HG03097 (cell line): Measurements from ENCODE around the gene C1QTNF2.
"Not testable (repeated sequence)": the region's sequence is repeated elsewhere in the genome, so short reads cannot be mapped to it uniquely, and the experiment has no call there.

Experiments used
- ATAC-seq: cut with Tn5 transposase; IDR thresholded peaks from one replicate; pipeline ENCODE4 v1.9.1; 2021; ENCODE audit not compliant: unreplicated experiment, low FRiP score

The C1QTNF2 gene

DNA sequence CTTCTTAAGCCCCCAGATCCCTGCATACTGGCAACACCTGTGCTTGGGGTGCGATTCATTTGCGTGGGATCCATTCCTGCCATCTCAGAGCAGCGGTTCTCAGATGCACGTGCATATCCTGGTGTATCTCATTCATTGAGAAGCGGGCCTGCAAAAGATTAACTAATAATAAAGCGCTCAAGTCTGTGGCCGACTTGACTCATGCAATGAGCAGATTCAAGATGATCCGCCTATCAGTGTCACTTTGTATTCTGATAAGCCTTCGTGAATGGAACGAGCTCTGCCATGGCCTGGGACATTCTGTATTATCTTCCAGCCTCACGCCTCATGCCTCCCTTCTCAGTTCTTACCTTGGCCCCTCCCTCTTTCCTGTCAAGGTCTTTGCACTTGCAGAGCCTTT lies 22.3 kb downstream of the C1QTNF2 start:
- no peak for ATAC-seq

DNA sequence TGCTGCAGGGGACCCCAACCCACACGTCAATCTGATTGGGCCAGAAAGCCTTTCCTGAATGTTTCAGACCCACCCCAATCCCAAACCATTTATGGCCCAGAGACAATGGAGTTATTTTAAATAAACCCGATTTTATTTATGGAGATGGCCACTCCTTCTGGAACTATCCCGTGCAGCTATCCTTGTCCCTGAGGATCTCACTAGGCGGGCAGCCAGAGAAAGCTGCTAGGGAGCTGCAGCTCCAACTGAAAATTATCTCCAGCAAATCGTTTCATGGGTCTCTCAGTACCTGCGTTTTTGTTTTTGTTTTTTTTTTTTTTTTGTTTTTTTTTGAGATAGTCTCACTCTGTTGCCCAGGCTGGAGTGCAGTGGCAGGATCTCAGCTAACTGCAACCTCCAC lies 23.0 kb downstream of the C1QTNF2 start:
- no peak for ATAC-seq

DNA sequence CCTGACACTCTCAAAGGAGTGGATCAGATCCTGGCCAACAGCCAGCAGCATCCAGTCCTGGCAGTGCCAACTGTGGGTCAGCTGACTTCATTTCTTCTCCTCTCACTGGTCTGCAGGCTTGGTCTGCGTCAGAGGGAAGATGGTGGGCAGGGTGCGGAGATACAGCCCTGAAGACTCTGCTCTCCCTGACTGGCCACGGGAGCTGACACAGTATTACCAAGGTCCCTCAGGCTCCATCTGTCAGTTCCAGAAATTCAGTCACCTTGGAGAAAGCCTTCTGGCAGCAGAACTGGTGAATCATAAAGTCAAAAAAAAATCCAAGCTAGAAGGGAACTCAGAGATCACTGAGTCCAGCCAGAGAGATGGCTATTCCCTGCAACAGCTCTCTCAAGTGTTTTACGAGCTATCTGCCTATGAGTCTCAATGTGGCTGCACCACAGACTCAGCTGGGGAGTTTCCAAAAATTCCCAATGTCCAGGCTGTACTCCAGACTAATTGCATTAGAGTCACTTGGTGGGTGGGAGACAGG lies 27.9 kb downstream of the C1QTNF2 start:
- ATAC-seq = no peak

DNA sequence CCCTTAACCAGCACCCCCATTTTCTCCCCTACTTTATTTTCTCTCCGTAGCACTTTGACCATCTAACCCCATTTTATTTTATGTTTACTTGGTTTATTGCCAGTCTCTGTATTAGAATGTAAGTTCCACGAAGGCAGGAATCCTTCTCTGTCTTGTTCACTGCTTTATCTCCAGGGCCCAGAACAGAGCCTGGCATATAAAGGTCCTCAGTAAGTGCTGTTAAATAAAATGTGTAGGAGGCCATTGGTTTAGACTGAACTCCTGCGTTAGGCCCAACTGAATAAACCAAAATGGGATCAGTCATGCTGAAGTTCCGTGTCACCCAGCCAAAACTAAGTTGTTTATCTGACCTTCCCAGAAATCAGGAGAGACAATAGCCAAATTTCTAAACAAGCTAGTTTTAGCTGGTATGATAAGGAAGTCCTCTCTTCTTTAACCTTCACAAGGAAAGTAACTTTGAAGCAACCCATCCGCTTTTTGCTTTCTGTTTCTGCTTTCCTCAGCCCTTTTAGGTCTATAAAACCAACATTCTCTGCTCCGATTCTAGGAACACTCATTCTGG lies 29.0 kb downstream of the C1QTNF2 start:
- ATAC-seq = no peak

DNA sequence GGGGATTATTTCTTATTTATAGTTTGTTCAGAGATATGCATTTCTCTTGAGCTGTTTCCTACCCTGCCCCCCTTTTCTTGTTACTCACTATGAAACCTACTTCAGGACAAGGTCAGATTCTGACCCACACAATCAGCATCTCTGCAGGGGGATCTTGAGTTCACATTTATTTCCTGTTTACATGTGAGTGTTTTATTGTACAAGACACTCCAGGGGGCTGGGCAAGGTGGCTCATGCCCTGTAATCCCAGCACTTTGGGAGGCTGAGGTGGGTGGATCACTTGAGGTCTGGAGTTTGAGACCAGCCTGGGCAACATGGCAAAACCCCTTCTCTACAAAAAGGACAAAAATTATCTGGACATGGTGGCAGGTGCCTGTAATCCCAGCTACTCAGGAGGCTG lies 29.9 kb downstream of the C1QTNF2 start:
- not testable (repeated sequence) for ATAC-seq

DNA sequence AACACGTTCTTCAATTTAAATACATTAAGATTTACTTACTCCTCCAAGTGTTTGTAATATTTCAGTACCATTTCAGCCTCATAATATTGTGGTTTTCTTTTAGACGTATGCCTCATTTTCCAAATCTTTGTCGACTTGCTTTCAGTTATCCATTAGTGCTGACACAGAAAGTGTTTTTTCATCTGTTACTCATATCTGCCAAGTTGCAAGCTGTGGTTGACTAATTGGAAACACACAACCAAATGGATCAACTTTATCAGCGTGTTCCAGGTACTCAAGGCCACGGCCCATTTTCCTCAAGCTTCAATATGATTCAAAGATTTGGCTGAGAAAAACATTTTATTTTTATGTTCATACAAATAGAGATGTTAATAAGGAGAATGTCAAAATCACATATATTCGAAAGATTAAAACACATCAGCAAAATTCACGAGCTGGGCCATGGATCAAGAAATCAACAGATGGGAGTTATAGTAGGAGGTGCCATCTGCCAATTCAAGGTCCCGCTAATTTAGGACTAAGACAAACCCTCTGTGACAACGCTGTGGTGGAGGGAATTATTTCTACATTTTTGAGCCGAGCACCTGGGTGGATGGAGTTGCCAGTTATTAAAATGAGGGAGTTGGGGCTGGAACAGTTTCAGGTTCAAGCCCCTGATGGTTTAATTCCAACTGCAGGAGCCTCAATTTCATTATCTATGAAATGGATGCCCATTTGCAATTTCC lies 30.9 kb downstream of the C1QTNF2 start:
- no peak for ATAC-seq

DNA sequence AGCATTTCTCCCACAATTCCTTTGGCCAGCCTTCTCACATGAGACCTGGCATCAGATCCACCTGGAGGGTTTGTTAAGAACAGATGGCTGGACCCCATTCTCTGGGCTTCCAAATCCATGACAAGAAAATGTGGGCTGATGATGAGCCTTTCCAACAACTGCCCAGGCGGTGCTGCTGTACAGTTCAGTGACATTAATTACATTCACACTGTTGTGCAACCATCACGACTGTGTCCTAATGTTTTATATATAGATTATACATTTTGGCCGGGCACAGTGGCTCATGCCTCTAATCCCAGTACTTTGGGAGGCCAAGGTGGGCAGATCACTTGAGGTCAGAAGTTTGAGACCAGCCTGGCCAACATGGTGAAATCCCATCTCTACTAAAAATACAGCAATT lies 35.7 kb downstream of the C1QTNF2 start:
- not testable (repeated sequence) for ATAC-seq

DNA sequence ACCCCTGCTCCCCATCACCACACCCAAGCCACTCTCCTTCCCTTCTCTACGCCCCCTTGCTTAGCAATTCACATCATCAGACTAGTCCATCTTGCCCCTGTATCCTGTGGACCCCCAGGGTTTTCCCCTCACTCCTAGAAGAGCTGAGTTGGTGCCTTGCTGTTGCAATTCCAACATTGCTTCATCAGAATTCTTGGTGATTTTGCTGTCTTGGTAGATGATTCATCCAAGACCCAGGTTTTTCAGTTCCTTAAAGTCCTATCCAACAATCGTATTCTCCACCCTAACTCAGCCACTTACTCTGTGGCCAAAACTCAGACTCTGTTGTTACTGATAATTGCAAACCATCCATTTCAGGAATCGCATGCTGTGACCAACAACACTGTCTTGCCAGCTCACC lies 36.7 kb downstream of the C1QTNF2 start:
- ATAC-seq = no peak

DNA sequence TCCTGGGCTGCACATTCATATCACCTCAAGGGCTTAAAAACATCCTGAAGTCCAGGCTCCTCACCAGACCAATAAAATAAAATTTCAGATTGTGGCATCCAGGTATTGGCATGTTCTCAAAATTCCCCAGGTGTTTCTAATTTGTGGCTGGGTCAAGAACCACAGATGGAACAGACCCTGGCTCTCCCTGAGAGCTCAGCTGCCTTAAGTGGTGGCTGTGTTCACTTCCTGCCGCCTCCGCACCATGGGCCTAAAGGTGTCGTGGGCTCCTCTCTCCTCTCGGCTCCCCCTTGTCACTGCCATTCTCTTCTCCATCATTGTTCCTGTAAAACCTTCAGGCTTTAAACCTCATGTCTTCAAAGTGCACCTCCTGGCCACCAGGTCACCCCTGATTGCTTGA lies 40.2 kb downstream of the C1QTNF2 start:
- no peak for ATAC-seq

DNA sequence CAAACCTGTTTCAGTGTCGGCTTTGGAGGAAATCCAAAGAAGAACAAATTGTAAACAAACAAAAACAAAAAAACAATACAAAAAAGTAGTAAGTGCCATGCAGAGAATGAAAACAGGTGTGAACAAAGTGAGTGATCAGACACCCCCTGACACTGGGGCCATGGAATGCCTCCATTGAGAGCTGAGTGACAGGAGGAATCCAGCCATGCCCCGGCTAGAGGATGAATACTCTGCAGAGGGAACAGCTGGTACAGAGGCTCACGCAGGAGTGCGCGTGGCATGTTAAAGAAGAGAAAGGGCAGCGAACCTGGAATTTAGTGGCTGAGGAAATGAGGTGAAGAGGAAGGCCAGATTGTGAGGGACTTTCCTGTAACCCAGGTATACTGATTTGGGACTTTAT lies 42.6 kb downstream of the C1QTNF2 start:
- no peak for ATAC-seq

DNA sequence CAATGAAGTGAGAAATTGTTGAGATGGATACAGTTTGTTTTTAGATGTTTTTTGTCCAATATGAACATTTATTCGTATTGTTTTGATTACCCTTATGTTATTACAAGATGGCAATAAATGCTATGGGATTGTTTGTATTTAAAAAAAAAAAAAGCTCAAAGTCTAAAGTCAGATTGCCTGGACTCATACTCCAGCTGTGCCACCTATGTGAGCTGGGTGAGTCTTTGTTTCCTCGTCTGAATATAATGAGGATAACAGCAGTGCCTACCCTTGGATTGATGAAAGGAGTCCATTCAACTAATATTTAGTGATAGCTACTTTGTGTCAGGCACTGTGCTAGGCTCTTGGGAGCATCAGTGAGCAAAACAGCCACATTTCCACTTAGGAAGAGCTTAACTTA lies 43.4 kb downstream of the C1QTNF2 start:
- no peak for ATAC-seq

DNA sequence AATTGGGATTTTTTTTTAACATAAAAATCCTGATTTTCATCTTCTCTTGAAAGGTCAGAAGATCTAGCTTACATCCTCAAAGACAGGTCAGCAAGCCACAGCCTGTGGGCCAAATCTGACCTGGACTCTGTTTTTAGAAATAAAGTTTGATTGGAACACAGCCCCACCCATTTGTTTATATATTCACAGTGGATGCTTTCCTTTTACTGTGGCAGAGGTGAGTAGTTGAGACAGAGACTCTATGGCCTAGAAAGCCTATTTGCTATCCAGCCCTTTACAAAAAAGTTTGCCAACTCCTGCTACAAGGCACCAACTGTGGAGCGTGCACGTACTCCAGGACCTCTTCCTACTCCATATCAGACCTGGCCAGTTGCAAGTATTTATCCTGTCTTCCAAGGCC lies 44.7 kb downstream of the C1QTNF2 start:
- ATAC-seq = no peak

DNA sequence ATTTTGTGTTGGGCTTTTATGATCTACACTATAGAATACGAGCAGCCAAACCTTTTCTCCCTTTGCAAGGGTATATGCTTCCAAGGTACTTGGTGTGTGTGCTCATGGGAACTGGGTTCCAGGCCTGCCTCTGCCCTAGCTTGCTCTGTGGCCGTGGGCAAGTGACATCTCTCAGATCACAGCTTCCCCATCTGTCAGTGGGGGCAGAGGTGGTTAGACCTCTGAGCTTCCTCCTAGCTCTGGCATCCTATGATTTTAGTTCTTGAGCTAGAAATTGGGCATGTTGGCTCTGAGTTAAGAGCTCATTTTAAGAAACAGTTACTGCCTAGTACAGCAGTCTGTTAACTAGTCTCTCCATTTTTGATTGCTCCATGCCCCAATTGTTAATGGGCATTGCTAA lies 45.5 kb downstream of the C1QTNF2 start:
- ATAC-seq = no peak

DNA sequence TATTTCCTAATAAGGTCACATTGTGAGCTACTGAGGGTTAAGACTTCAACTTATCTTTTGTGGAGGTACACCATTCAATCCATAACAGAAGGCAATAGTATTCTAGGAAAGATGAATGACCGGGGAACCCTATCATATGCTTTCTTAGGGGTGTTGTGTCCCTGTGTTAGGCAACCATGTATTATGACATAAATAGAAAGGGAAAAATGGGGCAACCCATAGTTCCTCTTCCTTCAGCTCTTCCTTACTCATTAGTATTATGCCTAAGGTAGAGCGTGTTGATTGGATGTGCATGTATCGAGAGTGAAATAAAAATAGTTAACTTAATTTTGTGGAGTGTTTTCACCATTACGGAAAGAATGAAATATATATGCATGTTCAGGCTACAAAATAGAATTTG lies 52.0 kb downstream of the C1QTNF2 start:
- no peak for ATAC-seq

DNA sequence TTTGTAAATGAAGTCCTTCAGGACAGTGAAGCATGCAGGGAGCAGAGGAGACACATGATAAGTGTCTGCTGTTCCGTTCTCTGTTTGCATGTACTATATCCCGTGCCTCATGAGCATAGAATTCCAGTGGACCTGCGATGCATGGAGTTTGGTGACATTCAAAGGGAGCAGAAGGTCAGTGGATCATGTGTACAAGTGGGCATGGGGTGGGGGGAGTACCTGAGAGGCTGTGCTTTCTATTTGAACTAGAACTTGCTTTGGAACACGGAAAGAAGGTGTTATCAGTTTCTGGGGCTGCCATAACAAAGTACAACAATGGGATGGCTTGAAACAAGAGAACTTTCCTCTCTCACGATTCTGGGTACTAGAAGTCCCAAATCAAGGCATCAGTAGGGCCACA lies 53.0 kb downstream of the C1QTNF2 start:
- ATAC-seq = no peak

DNA sequence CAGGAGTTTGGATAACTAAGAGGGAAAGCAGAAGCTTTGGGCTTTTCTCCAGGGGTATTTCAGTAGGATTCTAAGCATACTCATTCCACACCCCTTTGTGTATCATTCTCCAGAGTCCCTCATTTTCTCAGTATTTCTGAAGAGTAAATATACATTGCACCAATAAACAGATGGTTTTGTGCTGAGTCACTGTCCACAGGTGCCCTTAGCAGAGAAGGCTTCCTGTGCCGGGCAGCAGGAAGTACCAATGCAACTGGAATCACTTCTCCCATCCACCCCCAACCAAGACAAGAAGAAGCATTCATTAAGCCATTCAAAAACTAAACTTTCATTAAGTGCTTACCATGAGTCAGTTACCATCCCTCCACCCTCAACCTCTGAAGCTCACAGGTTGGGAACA lies 54.5 kb downstream of the C1QTNF2 start:
- no peak for ATAC-seq

DNA sequence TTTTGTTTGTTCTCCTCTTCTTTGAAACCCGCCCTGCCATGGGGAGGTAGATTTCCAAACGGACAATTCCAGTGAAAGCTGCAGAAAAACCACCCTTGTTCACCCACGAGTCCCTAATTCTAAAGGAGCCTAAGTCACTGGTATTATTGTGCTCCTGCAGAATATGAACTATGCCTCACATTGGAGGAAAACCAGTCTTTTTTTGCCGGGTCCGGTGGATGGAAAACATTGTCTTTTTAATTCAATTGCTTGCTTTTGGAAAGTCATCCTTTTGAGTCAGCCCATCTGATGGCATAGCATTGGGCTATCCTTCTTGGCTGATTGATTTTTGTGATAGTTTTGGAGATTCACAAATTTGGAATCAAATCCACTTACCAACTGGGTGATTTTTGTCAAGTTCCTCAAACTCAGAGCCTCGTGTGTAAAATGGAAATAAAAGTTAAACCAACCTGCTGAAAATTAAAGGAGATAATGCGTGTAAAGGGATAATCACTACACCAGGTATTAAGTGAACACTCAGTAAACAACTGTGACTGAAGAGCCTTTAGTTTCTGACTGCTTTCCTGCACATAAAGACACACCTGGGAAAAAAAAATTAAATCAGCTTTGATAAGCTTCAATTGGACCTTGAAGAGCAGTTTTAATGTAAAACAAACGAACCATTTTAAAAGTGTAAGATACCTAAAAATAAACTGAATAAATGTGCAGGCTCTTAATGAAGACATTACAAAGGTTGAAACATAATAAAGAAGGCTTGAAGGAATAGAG lies 57.3 kb downstream of the C1QTNF2 start:
- ATAC-seq = no peak

DNA sequence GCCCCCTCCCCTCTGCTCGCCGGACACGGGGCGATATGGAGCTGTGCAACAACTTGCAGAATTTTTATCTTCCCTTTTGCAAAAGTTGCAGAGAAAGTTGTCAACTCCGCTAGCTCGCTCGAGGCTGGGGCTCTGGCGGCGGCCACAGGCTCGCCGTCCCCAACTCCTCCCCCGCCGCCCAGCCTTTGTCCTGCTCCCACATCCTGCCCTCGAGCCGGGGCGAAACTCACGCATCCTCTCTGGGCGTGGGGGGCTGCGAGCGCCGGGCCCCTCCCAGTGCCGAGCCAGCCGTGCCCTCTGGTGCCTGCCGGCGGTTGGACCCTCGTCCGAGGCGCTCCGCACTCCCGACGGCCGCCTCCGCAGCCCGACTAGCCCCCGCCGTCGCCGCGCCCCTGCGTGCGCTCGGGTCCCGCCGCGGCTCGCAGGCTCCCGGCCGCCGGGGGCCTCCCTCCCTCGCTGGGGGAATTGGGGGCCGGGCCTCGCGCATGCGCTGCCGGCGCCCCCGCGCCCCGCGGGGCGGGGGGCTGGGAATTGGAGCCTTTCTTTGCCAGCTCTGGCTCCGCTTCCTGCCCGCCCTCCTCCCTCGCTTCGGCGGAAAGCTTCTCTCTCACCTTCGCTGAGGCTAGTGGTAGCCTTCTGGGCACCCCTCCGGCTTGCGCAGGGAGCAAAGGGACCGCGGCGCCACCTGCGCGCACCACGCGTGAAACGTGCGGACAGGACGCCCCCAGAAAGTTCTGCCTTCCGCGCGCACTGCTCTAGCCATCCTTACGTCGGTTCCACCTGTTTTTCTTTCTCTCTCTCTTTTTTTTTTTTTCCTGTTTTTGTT lies 58.1 kb downstream of the C1QTNF2 start, which contains the start of gene CCNJL:
Gene CCNJL, minus strand, starts transcription at position 431 of the 826 bp plus-strand sequence. CDS start 641 bp downstream, outside the sequence.
- peak; percentile 57 for ATAC-seq

DNA sequence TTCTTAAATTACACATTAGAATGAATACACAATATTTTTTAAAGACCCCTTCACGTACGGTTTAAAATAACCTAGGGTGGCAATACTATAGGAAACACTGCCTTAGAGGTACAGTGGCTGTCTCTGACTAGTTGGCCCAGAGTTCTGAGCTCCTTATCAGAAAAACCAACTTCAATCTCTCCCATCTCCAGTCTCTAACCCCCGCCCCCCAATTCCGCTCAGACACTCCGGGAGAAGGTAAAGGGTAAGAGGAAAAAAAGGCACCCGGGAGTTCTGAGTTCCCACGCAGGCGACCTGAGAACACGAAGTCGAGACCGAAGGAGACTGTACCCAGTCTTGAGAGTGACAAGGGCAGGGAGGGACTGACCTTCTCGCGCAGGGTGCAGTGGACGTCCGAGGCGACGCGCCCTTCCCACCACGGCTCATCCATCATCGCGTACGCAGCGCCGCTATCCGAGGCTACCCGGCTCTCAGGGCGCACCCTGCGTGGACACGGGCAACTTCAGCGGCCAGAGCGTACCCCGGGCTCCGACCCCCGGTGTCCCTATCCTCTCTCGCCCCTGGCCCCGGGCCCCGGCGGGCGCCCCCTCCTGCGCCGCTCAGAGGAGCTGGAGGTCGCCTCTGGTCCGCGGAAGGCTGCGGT lies 58.8 kb downstream of the C1QTNF2 start:
- ATAC-seq = no peak
